ENCODE results near the gene SLC9A3.

The SLC9A3 gene

DNA sequence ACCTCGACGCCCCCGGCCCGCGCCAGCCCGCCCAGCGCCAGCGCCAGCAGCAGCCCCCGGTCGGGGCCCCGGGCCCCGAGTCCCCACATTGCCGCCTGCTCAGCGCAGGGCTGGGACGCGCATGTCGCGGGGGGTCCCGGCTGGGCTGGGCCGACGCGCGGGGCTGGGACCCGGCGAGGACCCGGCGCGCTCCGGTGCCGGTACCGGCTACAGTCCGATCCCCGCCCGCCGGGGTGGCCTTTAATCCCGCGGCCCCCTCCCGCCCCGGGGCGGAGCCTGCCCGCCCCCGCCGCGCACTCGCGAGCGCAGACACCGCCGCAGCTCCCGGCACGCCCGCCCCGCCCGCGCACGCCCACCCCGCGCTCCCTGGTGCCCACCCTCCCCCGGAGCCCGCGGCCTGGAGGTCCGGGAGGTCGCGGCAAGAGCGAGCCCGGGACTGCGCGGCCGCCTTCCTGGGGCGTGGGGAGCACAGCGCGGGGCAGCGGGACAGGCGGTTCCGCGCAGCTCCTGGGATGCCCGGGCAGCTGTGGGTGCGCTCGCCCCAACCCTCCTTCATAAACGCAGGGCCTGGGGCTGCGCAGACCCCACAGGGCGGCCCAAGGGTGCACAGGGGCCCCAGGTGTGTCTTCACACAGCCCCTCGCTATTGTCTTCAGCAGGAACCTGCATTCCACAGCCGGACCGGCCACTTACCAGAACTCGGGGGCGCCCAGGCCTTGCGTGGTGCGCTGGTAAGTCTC, at the start of gene SLC9A3:
Gene SLC9A3, minus strand, starts transcription at position 216 of the 739 bp plus-strand sequence.
- no peak within 1 kb of the TSS for H3K4me3 ChIP-seq (replicated peaks; ENCODE audit: low read depth, low read length)
- no peak for DNase-seq (ENCODE audit: extremely low read depth, low read depth)
- TF ChIP-seq, protein P1, sequence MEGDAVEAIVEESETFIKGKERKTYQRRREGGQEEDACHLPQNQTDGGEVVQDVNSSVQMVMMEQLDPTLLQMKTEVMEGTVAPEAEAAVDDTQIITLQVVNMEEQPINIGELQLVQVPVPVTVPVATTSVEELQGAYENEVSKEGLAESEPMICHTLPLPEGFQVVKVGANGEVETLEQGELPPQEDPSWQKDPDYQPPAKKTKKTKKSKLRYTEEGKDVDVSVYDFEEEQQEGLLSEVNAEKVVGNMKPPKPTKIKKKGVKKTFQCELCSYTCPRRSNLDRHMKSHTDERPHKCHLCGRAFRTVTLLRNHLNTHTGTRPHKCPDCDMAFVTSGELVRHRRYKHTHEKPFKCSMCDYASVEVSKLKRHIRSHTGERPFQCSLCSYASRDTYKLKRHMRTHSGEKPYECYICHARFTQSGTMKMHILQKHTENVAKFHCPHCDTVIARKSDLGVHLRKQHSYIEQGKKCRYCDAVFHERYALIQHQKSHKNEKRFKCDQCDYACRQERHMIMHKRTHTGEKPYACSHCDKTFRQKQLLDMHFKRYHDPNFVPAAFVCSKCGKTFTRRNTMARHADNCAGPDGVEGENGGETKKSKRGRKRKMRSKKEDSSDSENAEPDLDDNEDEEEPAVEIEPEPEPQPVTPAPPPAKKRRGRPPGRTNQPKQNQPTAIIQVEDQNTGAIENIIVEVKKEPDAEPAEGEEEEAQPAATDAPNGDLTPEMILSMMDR (IDR thresholded peaks at IDR 0.05; ENCODE audit: low read depth, low read length, missing control alignments), result no peak

GRCh38 chr5:573976-574375, 49.7 kb upstream of the SLC9A3 start:
- TF ChIP-seq, protein P1 (IDR thresholded peaks at IDR 0.05; ENCODE audit: low read depth, low read length, missing control alignments), result no peak
- no peak for DNase-seq (ENCODE audit: extremely low read depth, low read depth)
- no peak overlapping the region for H3K4me3 ChIP-seq (replicated peaks; ENCODE audit: low read depth, low read length)

DNA sequence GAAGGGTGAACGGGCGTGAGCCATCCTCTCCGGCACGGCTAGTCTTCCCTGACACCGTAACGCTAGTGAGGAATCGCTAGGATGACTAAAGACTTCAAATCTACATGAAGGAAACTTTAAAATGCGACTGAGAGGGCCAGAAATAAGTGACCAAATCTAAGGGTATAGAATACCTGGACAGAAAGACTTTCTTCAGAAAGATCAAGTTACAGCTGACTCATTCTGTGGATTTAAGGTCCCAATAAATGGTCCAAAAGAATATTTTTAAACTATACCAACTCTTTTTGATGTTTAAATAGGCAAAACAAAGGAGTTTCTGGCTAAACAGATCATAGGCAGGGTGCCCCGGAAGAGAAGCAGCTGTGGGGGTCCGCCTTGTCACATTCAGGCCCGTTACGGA, 49.0 kb upstream of the SLC9A3 start:
- no peak overlapping the region for H3K4me3 ChIP-seq (replicated peaks; ENCODE audit: low read depth, low read length)
- DNase-seq (ENCODE audit: extremely low read depth, low read depth), result no peak
- TF ChIP-seq, protein P1 (IDR thresholded peaks at IDR 0.05; ENCODE audit: low read depth, low read length, missing control alignments), result no peak

DNA sequence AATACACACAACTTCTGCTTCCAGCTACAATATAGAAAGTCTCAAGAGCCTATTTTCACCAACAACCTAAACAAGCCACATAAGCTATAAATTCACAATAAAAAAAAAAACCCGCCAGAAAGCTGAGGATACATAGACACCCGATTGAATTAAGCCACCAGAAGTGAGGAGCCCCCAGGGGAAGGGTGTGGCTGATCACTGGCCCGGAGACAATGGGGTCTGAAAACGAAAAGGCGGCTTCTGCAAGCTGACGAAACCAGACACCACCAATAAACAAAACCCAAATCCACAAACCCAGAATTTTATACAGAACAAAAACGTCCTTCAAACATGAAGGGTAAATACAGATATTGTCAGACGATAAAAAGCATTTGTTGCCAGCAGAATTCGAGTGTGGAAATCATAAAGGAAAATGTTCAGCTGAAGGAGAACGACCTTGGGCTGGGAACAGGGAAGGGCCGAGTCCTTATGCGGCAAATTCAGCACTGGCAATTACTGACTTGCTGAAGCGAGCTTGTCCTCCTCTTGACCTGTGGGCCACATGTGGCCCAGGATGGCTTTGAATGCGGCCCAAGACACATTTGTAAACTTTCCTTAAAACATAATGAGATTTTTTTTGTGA, 48.3 kb upstream of the SLC9A3 start:
- H3K4me3 ChIP-seq (replicated peaks; ENCODE audit: low read depth, low read length), result no peak overlapping the region
- no peak for DNase-seq (ENCODE audit: extremely low read depth, low read depth)
- TF ChIP-seq, protein P1 (IDR thresholded peaks at IDR 0.05; ENCODE audit: low read depth, low read length, missing control alignments), result no peak

GRCh38 chr5:571791-572190, 47.5 kb upstream of the SLC9A3 start:
- H3K4me3 ChIP-seq (replicated peaks; ENCODE audit: low read depth, low read length), result no peak overlapping the region
- TF ChIP-seq, protein P1 (IDR thresholded peaks at IDR 0.05; ENCODE audit: low read depth, low read length, missing control alignments), result no peak
- no peak for DNase-seq (ENCODE audit: extremely low read depth, low read depth)

- TF ChIP-seq, protein P1 (IDR thresholded peaks at IDR 0.05; ENCODE audit: low read depth, low read length, missing control alignments), result no peak
- no peak for DNase-seq (ENCODE audit: extremely low read depth, low read depth)
- H3K4me3 ChIP-seq (replicated peaks; ENCODE audit: low read depth, low read length), result no peak overlapping the region
These were observed 46.6 kb upstream of the SLC9A3 start for GRCh38 chr5:570886-571285.

Measured in HFF-Myc (cell line).